Fibroblast of the aortic adventitia (primary cell): ENCODE data around the gene DOCK1. TPM values are rescaled to one million over a fixed set of nuclear protein-coding genes. Genes with fewer than 3 reads are reported as not detected.

Experiments used
- DNase-seq: peaks from one replicate; pipeline ENCODE4 v3.0.0-alpha.2; 2010; ENCODE audit warnings: low read depth
- H3K4me3 ChIP-seq: 2 replicates; pipeline ENCODE4 v1.5.1; 2011; ENCODE audit warnings: low read depth, mild to moderate bottlenecking, control low read depth, low read length, moderate library complexity
- CTCF ChIP-seq: IDR thresholded peaks from 2 replicates; pipeline ENCODE4 v1.5.1; 2011; ENCODE audit warnings: mild to moderate bottlenecking, low read length, control low read depth, inconsistent platforms; ENCODE audit not compliant: insufficient read depth
- total RNA-seq: library from RNA; depleted of rRNA; stranded (reverse); fragments of >200 nt; gene quantifications from 2 replicates; pipeline ENCODE4 v1.2.3, GENCODE V29; 2012; ENCODE audit warnings: low replicate concordance

The DOCK1 gene
- total RNA-seq, 1 donor, result 75.2 TPM

- TF ChIP-seq CTCF, result no peak
These were observed 95.4 kb downstream of the DOCK1 start for GRCh38 chr10:127000598-127000997.

GRCh38 chr10:127003032-127003685, 97.9 kb downstream of the DOCK1 start:
- no peak for TF ChIP-seq CTCF
- no peak overlapping the region for H3K4me3 ChIP-seq

More at GRCh38 chr10:127000598-127000997, 95.4 kb downstream of the DOCK1 start:
- no peak overlapping the region for H3K4me3 ChIP-seq
- DNase-seq, result no peak

GRCh38 chr10:127006453-127006852, 101.2 kb downstream of the DOCK1 start:
- DNase-seq, result no peak
- no peak overlapping the region for H3K4me3 ChIP-seq
- no peak for TF ChIP-seq CTCF

More at GRCh38 chr10:127003032-127003685, 97.9 kb downstream of the DOCK1 start:
- no peak for DNase-seq

GRCh38 chr10:127009366-127009765, 104.1 kb downstream of the DOCK1 start:
- no peak overlapping the region for H3K4me3 ChIP-seq
- DNase-seq, result no peak
- TF ChIP-seq CTCF, result no peak

- no peak overlapping the region for H3K4me3 ChIP-seq
- no peak for DNase-seq
- TF ChIP-seq CTCF, result no peak
These were observed 105.9 kb downstream of the DOCK1 start for GRCh38 chr10:127011174-127011573.

GRCh38 chr10:127012071-127012768, 107.0 kb downstream of the DOCK1 start:
- no peak for DNase-seq
- no peak overlapping the region for H3K4me3 ChIP-seq
- TF ChIP-seq CTCF, result no peak

GRCh38 chr10:127012769-127013152, 107.5 kb downstream of the DOCK1 start:
- no peak for DNase-seq
- no peak for TF ChIP-seq CTCF
- H3K4me3 ChIP-seq, result no peak overlapping the region
